Measurements from ENCODE around the gene MS4A4A.

MS4A4A gene

GRCh38 chr11:60347084-60347797 is 66.8 kb downstream of the MS4A4A start:
- DNase-seq (ENCODE audit: low read depth): no peak

- DNase-seq (ENCODE audit: low read depth): no peak
Measured at GRCh38 chr11:60348116-60348515, 67.7 kb downstream of the MS4A4A start.

- DNase-seq (ENCODE audit: low read depth): no peak
Measured at GRCh38 chr11:60349990-60350389, 69.5 kb downstream of the MS4A4A start.

DNA sequence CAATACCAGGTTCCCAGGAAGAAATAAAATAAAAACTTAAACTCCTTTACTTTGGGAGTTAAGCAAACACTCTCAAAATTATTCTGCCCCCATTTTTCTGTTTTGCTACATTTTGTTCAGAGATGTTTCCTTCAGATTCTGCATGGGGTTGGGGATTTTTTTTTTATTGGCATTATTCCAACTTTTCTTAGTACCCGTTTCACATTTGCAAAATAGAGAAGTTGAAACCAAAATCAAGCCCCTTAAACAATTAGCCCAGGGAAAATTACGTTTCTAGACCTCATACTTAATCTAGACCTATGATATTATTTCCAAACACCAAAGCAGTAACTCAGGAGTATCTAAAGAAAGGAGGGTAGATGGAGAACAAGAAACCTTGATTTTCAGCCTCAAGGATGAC is 77.3 kb downstream of the MS4A4A start:
- no peak for DNase-seq (ENCODE audit: low read depth)

All from stromal cell of bone marrow (primary cell).